Kidney tubule cell (primary cell): ENCODE measurements around the gene TBC1D22A.
"Not testable (repeated sequence)": the region's sequence is repeated elsewhere in the genome, so short reads cannot be mapped to it uniquely, and the experiment has no call there.

Source experiments
- DNase-seq: peaks from one replicate; pipeline ENCODE4 v3.0.0-alpha.2; 2018; ENCODE audit warnings: low spot score

TBC1D22A gene

DNA sequence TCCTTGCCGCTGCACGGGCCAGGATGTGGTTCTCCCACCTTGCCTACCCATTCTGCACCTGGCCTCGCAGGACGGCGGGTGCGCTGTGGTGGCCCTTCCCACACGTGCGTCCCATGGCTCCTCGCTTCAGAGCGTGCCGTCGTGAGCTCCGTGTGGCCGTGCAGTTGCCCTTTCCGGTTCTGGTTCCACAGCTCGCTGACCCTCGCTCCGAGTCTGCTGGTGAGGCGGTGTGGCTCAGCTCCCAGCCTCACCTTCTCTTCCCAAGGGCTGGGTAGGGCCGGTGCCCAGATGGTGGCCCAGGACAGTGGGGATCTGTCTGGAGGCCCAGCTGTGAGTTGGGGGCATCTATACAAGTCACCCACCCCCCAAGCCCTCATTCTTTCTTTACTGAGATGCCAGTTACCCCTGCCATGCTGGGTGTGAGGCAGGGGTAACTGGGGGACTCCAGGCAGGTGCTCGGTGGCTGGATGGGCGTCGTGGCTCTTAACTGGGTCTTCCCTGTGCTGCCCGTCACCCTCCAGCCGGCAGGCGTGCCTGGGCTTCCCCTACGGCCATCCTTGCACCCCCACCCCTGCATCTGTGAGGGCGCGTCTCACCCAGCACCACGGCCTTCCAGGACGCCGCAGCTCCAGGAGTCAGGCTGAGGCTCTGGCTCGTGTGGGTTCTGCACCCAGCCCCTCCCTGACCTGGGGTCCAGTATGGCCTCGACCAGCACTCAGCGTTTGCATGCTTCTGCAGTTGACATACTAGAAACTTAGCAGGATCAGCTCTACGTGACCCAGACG lies 395.2 kb downstream of the TBC1D22A start:
- DNase-seq: no peak

DNA sequence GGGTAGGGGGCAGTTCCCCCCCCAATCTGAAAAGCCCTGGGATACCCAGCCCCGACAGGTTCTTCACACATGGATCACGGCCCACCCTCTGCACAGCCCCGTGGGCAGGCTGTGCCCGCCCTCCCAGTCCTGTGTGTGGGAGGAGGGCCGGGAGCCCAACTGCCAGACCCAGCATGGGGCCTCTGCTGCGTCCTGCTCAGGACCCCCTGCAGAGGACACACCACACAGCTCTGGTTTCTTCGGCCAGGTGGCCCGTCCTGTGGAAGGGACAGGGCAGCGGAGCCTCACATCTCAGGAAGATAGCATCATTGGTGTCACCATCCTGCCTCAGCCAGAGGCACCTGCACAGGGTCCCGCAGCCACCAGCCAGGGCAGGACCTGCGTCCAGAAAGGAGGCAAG lies 396.0 kb downstream of the TBC1D22A start:
- DNase-seq: no peak

- no peak for DNase-seq
Measured at GRCh38 chr22:47159592-47159991, 397.1 kb downstream of the TBC1D22A start.

GRCh38 chr22:47160141-47160541 lies 397.7 kb downstream of the TBC1D22A start:
- no peak for DNase-seq

DNA sequence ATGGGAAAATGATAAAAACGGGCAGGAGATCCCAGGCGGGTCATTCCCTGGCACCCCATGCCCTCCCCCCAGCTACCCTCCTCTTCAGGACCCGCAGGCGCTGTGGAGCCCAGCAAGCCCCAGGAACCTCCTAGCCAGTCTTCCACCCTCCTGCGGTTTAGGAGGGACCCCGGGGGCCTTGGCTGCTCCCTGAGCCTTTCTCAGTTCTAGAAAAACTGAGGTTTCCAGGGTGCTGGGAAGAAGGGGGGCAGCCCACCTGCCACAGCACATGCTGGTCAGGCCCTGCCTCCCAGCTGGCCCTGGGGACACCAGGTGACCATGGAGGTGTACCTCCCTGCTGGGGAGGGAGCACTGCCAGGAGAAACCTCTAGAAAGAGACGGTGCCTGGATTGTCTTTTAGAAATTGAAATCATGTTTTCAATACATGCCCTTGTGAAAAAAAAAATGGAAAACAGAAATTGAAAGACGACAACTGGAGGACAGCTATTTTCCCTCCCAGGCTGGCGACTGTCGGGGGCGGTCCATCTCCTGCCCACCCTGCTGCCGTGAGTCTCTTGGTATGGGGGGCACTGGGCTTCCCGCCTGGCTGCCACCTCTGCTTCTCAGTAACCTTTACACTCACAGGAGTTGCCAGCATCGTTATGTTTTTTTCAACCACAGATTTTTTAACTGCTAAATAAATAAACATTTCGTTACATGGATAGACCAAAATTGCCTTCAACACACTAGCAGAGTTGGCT lies 398.5 kb downstream of the TBC1D22A start:
- no peak for DNase-seq

GRCh38 chr22:47161631-47162030 lies 399.2 kb downstream of the TBC1D22A start:
- no peak for DNase-seq

DNA sequence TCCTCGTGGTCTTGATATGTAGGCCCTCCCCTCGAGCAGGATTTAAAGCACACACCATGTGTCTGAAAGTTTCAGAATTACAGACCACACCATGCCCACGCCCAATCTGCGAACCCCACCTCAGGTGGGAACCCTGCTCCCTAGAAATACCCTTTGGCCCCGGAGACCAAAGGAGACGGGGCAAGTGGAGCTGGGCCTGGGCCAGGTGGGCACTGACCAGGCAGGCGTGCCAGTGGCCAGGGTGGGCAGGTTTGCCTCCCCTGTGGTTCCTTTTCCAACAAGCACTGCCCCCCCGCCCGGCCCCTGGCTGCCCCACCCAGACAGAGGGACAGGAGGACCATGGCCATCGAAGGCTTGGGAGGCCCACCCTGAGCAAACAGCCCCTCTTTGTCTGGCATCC lies 400.4 kb downstream of the TBC1D22A start:
- DNase-seq: no peak

DNA sequence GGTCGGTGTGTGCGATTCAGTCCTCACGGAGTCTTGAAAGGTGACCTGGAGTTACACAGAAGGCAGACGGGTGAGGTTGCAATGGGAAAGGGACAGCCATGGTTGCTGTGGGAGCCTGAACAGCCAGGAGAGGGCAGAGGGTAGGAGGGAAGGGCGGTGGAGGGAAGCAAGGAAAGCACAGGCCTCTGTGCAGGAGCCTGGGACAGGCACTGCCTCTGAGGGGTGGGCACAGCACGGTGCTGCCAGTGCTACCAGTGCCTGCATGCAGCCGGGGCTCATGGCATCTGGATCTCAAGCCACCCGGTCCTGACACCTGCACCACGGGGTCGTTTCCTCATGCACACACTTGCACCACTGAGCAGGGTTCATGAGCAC lies 401.0 kb downstream of the TBC1D22A start:
- DNase-seq: no peak

DNA sequence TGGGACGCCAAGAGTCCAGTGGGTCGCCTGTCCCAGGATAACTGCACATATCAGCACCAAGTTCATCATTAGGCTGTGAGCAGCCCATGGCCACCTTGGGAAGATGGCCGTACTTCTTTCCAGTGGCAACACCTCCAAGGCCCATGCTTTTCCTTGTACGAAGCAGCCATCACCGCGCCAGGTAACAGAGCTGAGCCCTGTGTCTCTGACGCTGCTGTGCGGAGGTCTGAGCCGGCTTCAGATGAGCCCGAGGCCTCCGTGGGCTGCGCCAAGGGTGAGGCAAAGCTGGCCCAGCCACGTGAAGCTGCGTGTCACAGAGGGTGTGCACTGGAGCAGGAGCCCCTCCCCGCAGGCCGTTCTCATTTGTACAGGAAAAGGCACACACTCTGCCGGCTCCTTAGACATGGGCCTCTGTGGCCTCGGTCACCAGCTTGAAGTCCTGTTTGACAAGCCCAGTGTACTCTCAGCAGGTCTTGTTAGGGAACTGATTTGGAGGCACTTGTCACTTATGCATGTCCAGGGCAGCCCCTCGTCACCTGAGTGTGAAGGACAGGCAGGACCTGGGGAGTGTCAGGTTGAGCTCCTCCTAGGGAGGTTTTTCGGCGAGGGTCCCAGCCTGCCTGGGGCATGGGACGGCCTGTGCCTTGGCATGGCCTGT lies 401.5 kb downstream of the TBC1D22A start:
- DNase-seq: no peak

GRCh38 chr22:47164514-47165337 lies 402.3 kb downstream of the TBC1D22A start:
- no peak for DNase-seq

- no peak for DNase-seq
Measured at GRCh38 chr22:47165338-47166032, 403.0 kb downstream of the TBC1D22A start.

DNA sequence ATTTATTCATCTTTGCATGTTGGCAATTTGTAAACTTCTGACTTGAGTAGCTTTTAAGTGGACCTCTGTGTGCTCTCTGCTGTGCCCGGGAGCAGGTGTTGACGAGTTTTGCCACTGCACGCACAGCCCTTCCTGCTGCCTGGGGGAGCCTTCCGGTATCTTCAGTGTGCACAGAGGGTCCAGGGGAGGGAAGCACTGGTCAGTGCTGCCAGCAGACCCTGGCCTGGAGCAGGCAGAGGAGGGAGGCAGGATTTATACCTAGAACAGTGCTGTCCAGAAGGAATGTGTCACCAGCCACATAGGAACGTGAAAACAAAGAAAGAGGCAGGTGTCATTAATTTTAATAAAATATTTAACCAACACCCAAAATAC lies 403.6 kb downstream of the TBC1D22A start:
- DNase-seq: no peak

DNA sequence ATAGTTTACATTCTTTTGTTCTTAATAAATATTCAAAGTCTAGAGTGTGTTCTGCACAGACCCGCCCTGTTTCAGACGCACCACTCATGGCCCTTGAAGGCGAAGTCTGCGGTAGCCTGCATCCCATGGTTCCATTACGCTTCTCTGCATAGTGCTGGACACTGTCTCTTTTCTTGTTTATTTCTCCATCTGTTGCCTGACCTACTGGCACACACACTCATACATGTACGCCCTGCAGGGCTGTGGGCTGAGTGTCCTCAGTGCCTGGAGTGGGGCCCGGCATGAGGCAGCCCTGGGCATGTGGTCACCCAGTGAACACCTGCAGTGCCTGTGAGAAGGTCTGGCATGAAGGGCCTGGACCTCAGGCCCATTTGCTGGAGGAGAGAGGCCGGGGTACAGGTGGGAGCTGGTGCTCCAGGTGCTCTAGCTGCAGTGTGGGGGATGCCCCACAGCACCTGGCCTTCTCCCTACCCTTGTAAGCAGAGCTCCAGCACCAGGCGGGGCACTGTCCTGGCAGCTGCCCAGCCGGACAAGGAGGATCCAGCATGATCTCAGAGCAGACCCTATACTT lies 404.1 kb downstream of the TBC1D22A start:
- no peak for DNase-seq

- no peak for DNase-seq
Measured at GRCh38 chr22:47167056-47167455, 404.6 kb downstream of the TBC1D22A start.

DNA sequence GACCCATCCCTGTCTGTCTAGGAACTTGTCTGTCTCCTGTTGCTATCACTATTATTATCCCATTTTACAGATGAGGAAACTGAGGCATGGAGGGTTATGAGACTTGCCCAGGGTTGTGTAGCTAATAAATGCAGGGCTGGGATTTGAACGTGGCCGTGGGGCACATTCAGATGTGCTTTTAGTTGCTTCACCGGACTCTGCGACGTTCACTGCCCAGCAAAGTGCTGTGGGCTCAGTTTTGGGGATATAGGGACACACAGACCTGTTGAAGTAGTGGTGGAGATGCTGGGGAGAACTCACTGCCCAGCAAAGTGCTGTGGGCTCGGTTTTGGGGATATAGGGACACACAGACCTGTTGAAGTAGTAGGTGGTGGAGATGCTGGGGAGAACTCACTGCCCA lies 405.5 kb downstream of the TBC1D22A start:
- DNase-seq: not testable (repeated sequence)

DNA sequence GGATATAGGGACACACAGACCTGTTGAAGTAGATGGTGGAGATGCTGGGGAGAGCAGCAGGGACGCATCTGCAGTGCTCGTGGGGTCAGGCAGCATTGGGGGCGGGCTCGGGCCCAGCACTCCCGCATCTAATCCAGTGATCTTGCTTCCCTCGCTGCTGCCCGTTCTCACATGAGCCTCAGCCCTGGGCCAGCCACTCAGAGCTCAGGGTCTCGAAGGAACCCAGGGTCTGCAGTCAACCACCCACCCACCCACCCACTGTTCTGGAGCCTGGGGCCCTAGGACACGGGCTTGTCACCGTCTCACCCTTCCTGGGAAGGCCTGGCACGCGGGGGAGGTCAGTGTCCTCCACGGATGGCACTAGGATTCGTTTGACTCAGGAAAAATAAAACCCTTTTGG lies 406.0 kb downstream of the TBC1D22A start:
- DNase-seq: no peak

DNA sequence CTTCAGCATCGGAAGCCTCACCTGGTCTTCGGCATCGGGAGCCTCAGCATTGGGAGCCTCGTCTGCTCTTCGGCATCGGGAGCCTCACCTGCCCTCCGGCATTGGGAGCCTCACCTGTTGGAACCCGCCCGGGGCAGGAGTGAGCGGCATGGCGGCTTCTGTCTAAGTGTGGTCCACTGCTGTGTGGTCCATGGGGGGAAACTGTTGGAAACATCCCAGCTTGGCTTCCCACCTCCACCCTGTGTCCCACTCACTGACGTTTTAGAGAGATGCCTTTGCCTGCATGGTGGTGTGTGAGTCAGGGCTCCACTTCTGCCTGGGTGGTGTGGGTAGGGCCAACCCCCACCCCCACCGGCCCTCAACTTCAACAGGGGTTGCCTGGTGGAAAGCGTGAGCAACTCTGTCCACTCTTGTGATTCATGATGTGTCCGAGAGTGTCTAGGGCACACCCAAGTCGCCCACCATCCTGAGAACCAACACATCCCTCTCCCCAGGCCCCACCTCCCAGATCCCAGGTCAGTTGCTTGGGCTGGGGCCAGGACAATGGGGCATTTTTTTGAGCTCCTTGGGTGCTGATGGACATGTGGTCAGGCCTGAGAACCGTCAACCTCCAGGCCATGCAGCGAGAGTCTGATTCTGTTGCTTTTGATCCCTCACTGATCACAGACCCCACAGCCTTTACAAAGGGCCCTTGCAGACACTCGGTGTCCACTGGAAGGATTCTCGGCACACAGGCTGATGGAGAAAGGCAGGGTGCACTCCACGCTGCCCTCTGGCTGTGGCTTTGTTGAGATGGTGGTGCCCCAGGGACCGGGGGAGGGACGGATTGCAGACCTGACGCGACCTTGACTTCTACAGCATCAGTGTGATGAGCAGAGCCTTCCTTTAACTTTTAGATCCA lies 406.7 kb downstream of the TBC1D22A start:
- DNase-seq: no peak

DNA sequence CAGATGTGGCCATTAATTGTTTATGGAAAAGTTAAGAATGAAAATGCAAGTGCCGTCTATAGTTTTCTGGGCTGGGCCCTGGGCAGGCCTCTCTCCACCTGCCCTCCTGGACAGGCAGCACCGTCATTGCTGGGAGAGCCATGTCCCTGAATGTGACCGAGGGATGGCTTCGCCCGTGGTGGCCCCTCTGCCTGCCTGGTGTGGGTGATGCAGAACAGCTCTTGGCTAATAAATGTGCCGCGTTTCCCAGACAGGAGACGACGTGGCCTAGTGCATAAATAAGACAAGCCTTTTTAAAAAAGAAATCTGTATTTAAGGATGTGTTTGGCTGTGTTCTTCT lies 407.3 kb downstream of the TBC1D22A start:
- no peak for DNase-seq

- not testable (repeated sequence) for DNase-seq
Measured at GRCh38 chr22:47170511-47171440, 408.3 kb downstream of the TBC1D22A start.
